Stimulated activated CD4-positive, alpha-beta T cell treated with anti-CD3 and anti-CD28 coated beads, TNF-alpha, amount 100 ng/mL, for 24 hours (primary cell): ENCODE results near the gene TRAPPC6A.

ENCODE experiments used
- DNase-seq, 3 experiments: peaks; one replicate each; pipeline ENCODE4 v3.0.0-alpha.2; 2020; ENCODE audit warnings: low read depth in 3 of 3

The TRAPPC6A gene

GRCh38 chr19:45149129-45149528 is 28.9 kb downstream of the TRAPPC6A start:
- DNase-seq = no peak

GRCh38 chr19:45147835-45148676 is 30.0 kb downstream of the TRAPPC6A start:
- no peak for DNase-seq

- no peak for DNase-seq
Measured at GRCh38 chr19:45146741-45147205, 31.3 kb downstream of the TRAPPC6A start.

DNA sequence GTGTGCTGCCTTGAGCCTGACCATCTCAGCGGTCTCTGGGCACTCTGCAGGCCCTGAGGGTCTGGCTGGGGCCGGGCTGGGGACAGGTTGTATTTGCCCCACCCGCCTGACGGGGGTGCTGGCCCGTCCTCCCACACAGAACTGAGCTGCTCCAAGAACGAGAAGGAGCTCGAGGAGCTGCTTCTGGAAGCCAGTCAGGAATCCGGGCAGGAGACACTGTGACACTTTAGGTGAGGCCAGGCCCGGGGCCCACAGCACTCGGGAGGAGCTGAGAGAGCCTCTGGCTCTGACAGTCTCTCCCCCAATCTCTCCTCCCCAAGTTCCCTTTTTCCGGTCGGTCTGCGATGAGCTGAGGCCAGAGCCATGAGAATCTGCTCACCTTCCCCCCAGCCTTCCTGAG is 31.8 kb downstream of the TRAPPC6A start:
- DNase-seq = no peak

GRCh38 chr19:45145270-45146189 is 32.5 kb downstream of the TRAPPC6A start:
- no peak for DNase-seq

- DNase-seq = no peak
Measured at GRCh38 chr19:45144431-45145269, 33.4 kb downstream of the TRAPPC6A start.

DNA sequence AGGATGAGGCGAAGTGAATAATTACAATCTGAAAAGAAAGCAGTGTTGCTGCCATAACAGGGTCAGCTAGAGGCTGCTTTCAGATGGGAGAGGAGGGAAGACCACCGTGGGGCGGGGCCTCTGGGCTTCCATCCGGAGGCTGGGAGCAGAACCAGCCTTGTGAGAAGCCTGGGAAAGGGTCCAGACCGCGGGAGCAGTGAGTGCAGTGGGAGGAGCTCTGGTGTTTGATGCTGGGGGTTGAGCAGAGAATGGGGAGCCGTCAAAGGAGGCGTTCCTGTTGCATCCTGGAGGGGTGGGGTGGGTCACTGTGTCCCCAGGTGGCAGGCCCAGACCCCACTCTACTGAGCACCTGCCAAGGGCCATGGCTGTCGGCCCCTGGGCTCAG is 35.3 kb downstream of the TRAPPC6A start:
- no peak for DNase-seq

DNA sequence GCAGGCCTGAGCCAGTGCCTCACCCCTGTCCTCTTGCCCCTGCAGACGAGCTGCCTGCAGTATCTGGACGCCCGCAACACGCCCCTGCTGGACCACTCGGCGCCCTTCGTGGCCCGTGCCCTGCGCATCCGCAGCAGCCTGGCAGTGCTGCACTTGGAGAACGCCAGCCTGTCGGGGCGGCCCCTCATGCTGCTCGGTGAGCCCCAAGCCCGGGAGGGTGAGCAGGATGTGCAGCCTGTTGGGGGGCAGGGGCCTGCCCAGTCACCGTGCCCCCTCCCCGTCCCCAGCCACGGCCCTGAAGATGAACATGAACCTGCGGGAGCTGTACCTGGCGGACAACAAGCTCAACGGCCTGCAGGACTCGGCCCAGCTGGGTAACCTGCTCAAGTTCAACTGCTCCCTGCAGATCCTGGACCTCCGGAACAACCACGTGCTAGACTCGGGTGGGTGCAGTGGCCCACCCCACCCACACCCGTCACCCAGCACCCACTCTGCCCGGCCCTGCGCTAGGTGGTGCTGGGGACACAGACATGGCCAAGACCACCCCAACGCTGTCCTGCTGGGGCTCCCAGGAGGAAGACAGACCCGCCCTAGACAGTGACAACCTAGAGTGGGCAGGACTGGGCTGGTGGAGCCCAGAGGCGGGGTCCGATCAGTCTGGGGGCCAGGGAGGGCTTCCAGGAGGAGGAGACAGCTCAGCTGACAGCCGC is 35.9 kb downstream of the TRAPPC6A start:
- no peak for DNase-seq

DNA sequence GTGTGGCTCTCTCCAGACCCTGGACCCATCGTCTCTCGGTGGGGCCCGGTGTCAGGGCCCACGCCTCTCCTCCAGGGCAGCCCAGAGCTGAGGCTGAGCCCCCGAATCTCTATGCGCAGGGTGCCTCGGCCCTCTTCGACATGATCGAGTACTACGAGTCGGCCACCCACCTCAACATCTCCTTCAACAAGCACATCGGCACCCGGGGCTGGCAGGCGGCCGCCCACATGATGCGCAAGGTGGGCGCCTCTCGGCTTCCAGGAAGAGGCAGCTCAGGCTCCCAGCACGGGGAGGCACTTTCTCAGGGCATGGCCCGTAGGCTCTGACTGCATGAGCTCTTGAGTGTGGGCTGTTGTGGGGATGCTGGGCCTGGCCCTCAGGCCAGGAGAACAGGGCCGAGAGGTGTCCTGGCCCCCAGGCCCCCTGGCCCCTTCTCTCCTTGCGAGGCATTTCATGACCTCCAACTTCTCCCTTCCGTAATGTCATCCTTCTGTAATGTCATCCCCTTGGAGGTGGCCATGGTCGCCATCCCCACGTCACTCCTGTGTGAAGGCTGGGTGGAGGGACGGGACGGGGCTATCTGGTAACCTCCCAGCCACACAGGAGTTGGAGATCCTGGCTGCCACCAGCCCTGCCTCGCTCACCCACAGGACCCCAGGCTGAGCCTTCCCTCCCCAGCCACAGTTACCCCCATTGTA is 36.7 kb downstream of the TRAPPC6A start:
- DNase-seq = no peak

- no peak for DNase-seq
Measured at GRCh38 chr19:45140533-45140932, 37.5 kb downstream of the TRAPPC6A start.

DNA sequence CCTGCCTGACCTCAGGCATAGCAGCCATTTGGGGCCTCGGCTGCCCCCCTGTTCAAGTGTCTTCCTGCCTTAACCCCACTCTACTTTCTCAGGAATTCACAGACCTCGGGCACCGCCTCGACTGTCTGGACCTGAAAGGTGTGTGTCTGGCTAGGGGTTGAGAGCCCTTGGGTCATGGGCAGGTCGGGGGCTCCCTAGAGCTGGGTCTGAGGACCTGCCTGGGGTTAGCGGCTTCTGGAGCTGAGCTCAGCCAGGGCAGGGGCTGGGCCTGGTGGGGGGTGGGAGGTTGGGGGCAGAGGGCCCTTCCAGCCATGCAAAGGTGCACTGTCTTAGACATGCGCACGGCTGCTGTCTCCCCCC is 37.9 kb downstream of the TRAPPC6A start:
- DNase-seq = no peak

GRCh38 chr19:45139286-45140143 is 38.5 kb downstream of the TRAPPC6A start:
- no peak for DNase-seq

GRCh38 chr19:45138303-45138751 is 39.7 kb downstream of the TRAPPC6A start:
- DNase-seq = no peak

GRCh38 chr19:45137179-45137761 is 40.8 kb downstream of the TRAPPC6A start:
- no peak for DNase-seq

DNA sequence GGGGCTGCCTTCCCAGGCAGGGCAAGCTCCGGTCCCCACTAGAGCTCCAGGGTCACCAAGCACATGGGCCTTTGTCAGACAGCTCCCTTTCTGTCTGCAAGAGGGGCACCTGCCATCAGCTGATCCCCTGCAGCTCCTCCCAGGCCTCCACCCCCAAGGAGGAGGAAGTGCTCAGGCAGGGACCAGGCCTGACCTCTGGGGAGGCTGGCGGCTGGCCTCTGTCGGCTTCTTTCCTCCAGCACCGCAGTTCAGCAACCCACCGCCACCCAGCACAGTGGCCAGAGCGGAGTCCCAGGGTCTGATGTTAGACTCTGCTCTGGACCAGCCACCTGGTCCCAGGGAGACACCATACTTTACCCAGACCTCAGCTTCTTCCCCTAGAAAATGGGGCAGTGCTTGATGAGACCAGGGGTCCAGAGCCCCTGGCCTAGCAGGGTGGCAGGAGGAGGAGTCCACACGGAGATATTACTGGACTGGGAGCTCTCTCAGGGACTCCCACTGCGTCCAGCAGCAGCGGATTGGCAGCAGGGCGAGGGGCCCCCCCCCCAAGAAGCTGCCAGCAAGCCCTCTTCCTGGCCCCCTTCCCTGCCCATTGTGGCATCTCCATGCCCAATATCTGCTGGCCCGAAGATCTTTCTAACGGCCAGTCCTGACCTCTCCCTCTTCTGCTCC is 41.4 kb downstream of the TRAPPC6A start:
- no peak for DNase-seq

GRCh38 chr19:45135176-45135885 is 42.7 kb downstream of the TRAPPC6A start:
- no peak for DNase-seq

DNA sequence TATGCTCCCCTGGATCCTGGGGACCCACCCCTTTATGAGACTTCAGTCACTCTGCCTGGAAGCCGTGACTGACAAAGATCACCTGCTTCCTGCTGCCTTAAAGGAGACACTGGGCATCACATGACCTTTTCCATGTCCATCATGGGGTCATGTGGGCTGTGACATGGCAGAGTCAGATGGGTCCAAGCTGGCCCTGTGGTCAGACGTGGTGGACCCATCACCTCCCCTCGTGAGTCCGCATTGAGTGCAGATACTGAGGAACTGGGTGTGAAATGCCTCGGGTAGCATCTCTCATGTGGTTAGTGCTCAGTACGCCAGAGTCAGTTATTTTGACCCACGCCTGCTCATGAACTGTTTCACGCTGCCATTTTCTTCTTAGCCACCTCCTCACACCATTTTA is 44.4 kb downstream of the TRAPPC6A start:
- DNase-seq = no peak
